GM21825 (cell line): ENCODE data around the gene PSORS1C1.
"Not testable (repeated sequence)": the region's sequence is repeated elsewhere in the genome, so short reads cannot be mapped to it uniquely, and the experiment has no call there.

ENCODE experiments used
- ATAC-seq: cut with Tn5 transposase; IDR thresholded peaks from one replicate; pipeline ENCODE4 v1.9.1; 2021; ENCODE audit warnings: mild to moderate bottlenecking, moderate library complexity; ENCODE audit not compliant: unreplicated experiment

The PSORS1C1 gene

DNA sequence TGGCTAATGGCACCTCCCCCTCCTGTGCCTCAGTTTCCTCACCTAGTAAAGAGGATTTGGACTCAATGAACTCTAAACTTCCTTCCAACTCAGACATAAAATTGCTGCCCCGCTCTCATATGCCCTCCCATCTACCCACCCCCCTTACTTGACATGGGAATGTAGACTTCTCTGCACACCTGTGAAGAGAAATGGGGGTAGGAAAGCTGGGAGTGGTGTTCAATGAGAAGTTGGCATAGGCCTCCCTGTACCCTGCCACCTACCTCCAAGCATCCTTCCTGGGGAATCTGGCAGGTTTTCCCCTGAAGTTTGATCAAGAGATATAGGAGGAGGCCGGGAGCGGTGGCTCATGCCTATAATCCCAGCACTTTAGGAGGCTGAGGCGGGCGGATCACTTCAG, 59.8 kb downstream of the PSORS1C1 start:
- no peak for ATAC-seq

DNA sequence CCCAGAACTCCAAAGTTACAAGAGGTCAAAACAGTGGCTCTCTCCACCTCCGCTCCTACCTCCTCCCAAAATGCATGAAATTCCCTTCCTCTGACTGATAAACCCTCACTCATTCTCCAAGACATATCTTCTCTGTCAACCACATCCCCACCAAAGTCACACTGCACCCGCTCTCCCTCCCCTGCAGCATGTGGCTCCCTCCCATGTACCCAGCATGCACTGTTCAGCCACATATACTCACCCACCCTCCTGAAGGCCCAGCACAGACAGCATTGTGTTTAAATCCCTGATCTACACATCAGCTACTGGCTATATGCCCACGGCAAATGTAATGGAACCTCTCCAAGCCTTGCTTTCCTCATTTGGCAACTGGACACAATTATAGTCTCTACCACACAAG, 61.4 kb downstream of the PSORS1C1 start:
- no peak for ATAC-seq

DNA sequence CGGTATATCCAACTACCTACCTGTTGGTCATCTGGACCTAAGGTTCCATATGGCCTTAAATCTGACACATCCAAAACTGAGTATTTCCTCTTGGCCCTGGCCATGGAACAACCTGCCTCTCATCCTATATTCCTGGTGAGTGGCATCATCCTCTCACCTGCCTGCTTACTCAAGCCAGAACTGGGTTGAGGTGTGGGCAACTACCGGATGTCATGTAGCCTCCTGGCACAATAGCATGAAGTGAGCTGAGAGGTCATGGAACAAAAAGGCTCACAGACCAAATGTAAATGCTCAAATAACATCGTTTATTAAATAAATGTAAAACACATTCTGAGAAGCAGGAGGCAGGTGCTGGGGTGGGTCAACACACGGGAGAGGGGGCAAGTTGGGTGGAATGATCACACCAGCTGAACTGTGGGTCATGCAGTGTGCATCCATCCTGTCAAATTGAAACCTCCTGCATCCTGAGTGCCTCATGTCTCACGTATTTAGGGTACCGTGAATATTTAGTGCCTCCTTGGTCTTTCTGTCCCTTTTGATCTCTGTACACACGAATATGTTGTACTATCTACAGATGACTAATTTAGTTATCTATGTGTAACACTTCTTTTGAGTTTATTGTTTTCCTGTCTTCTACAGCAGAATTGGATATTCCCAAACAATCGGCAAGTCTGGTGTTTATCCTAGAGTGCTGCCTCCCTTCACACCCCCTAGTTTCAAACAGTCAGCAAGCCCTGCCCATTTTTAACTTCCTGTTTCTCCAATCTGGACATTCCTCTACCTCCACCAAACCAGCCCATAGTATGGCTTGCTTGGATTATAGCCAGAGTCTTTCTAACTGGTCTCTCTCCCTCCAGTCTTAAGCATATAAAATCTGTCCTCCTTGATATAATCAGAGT, 63.8 kb downstream of the PSORS1C1 start:
- ATAC-seq, result no peak

DNA sequence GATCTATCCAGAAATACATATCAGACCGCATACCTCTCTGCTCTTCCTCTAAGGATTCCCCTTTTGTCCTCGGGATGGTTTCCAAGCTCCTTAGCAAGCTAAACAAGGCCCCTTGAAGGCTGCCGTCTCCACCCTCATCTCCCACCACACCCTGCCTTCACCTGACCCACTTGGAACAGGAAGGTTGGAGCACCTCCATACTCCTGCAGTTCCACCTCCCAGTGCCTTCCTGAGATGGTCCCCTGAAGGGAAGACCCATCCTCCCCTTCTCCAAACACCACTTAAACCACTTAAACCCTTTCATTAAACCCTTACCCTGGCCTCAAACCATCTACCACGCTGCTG, 64.4 kb downstream of the PSORS1C1 start:
- no peak for ATAC-seq

DNA sequence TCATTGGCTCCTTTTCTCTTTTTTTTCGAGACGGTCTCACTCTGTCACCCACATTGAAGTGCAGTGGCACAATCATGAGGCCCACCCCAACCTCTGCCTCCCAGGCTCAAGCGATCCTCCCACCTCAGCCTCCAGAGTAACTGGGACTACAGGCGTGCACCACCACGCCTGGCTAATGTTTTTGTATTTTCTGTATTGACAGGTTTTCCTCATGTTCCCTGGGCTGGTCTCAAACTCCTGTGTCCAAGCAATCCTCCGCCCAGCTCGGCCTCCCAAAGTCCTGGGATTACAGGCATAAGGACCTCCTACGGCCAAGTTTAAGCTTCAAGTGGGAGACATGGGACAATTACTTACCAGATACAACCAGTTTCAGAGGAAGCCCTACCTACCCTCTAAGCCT, 65.3 kb downstream of the PSORS1C1 start:
- ATAC-seq, result no peak

DNA sequence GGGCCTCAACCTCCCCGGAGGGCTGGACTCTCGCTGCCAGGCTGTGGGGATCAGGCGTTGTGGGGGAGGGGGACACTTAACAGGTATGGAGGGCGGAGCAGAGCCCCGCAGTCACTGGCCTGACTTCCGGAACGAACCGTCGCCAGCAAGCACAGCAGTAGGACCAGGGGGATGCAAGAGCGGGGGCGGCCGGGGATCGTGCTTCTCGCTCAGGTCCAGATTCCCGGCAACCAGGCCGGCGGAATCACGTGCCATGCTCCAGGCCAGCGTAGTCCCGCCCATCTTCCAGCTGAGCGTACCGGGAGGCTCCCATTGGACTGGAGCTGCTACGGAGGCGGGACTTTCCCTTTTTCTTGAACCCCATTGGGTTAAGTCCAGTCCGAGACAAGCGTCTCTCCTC, 65.9 kb downstream of the PSORS1C1 start:
- no peak for ATAC-seq

DNA sequence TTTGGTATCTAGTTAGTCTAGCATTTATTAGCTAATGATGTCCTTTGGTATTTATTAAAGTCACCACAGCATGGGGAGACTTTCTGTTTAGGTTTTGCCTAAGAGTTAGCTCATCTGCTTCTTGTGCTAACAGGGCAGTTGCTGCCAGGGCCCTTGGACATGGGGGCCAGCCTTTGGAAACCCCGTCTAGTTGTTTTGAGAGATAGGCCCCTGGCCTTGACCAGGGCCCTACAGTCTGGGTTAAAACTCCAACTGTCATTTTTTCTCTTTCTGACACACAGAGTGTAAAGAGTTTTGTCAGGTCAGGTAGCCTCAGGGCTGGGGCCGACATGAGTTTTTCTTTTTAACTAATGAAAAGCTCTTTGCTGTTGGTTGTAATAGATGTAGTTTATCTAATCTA, 68.7 kb downstream of the PSORS1C1 start:
- ATAC-seq, result not testable (repeated sequence)

DNA sequence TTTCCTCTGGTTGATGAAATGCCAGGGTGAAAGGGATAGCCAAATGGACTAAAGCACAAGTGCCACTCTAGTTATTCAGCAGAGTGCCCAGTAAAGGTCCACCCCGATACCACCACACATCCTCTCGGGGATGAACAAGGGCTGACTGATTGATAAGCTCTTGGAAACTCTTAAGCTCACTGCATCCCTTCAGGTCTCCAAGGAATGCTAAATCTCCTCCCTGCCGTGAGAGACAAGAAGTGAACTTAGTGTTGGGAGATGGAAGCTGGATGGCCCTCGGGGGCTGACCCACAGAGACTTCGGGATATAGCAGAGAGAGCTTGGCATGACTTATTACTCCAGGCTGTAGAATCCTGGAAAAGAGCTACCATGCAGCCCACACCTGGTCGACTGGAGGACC, 69.3 kb downstream of the PSORS1C1 start:
- not testable (repeated sequence) for ATAC-seq

DNA sequence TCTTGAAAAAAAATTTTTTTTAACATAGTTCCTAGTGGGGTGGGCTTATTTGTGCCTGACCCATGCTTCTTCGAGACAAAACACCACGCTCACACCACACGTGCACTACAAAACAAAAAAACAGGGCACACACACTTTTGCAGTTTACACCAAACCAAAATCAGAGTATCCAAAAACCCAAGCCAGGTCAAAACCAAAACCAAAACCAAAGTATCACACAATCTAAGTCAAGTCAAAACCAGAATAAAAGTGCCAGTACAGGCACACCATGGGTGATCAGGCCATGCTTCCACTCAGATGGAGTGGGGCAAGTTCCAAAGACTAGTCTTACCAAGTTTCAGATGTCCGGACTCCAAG, 71.1 kb downstream of the PSORS1C1 start:
- not testable (repeated sequence) for ATAC-seq

DNA sequence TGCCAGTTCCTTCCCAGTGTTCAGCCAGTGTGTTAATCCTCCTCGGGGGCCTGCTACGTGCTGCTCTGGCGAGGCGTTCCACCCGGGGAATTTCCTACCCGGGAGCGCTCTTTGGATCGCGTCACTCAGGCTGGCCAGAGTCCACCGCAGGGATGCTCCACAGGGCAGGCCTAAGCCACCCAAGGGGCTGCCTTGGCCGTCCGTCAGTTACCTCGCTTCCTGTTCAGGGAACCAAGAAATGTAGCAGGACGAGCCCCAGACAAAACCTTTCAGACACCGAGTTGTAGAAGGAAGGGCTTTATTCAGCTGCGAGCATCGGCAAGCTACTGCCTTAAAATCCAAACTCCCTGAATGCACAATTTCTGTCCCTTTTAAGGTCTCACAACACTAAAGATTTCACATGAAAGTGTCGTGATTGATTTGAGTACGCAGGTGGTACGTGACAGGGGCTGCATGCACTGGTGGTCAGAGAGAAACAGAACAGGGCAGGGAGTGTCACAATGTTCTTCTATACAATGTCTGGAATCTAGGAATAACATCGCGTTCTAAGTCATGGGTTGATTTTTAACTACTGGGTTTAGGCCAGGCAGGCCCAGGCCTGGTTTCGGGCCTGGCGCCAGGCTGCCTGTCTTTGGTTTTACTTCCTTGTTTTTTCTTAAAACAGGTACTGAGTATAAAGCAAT, 71.6 kb downstream of the PSORS1C1 start:
- no peak for ATAC-seq

DNA sequence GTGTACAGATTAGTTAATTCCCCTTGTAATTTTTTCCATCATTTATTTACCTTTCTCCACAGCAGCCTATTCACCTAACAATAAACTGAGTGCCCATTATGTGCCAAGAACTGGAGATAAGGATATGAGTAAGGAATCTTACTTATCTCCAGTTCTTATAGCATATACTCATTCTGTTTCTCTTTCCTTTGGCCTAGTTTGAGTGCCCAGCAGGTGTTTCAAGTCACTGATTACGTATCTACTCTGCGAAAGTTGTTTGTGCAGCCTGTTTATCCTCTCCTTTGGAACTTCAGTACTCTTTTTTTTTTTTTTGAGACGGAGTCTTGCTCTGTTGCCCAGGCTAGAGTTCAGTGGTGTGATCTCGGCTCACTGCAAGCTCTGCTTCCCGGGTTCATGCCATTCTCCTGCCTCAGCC, 73.2 kb downstream of the PSORS1C1 start:
- no peak for ATAC-seq

DNA sequence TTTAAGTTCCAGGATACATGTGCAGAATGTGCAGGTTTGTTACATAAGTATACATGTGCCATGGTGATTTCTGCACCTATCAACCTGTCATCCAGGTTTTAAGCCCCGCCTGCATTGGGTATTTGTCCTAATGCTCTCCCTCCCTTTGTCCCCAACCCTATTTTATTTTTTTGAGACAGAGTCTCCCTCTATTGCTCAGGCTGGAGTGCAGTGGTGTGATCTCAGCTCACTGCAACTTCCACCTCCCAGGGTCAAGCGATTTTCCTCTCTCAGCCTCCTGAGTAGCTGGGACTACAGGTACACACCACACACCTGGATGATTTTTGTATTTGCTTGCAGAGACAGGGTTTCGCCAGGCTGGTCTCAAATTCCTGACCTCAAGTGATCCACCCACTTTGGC, 74.6 kb downstream of the PSORS1C1 start:
- not testable (repeated sequence) for ATAC-seq
